Keratinocyte (primary cell): ENCODE measurements around the gene DHX58. TPM values are rescaled to one million over a fixed set of nuclear protein-coding genes. Genes with fewer than 3 reads are reported as not detected.

Source experiments
- DNase-seq: peaks from one replicate; pipeline ENCODE4 v3.0.0-alpha.2; 2011; ENCODE audit warnings: low read depth, missing footprints, low spot score
- FAIRE-seq: peaks from 2 replicates; lab custom pipeline; 2011; peaks lifted over from hg19 to GRCh38; lab: Jason Lieb, UNC
- H2AFZ ChIP-seq: 2 replicates; pipeline ENCODE4 v1.6.0; 2012; ENCODE audit warnings: low read length, control low read depth, inconsistent platforms; ENCODE audit not compliant: control insufficient read depth
- H3K27ac ChIP-seq: 2 replicates; pipeline ENCODE4 v1.5.1; 2011; ENCODE audit warnings: low read length; ENCODE audit not compliant: control insufficient read depth, insufficient read depth
- H3K27me3 ChIP-seq: 3 replicates; pipeline ENCODE4 v1.6.0; 2011; ENCODE audit warnings: low read length; ENCODE audit not compliant: control insufficient read depth, insufficient read depth; ENCODE audit errors: extremely low read depth
- H3K36me3 ChIP-seq, 2 experiments: 2 replicates in 1 of 2; 3 replicates in 1 of 2; pipeline ENCODE4 v1.5.1; 2011; ENCODE audit warnings: low read length in 2 of 2, mild to moderate bottlenecking in 1 of 2; ENCODE audit not compliant: control insufficient read depth in 2 of 2, insufficient read depth in 2 of 2; ENCODE audit errors: extremely low read depth in 1 of 2
- H3K4me1 ChIP-seq: 3 replicates; pipeline ENCODE4 v1.5.1; 2011; ENCODE audit warnings: low read length; ENCODE audit not compliant: control insufficient read depth, insufficient read depth; ENCODE audit errors: extremely low read depth
- H3K4me2 ChIP-seq: 3 replicates; pipeline ENCODE4 v1.6.0; 2011; ENCODE audit warnings: low read depth, low read length; ENCODE audit not compliant: control insufficient read depth, insufficient read depth; ENCODE audit errors: extremely low read depth
- H3K4me3 ChIP-seq, 3 experiments: fragments of 200-600 bp in 1 of 3; sonication (generic) in 1 of 3; 2 replicates in 2 of 3; 3 replicates in 1 of 3; pipeline ENCODE4 v1.5.1; 2011 to 2016; ENCODE audit warnings: low read length in 3 of 3, mild to moderate bottlenecking in 3 of 3, control low read depth in 2 of 3, inconsistent platforms in 1 of 3, low read depth in 1 of 3, mixed read lengths in 1 of 3, mixed run types in 1 of 3, moderate library complexity in 1 of 3; ENCODE audit not compliant: control insufficient read depth in 2 of 3, insufficient read depth in 2 of 3; ENCODE audit errors: extremely low read depth in 1 of 3
- H3K79me2 ChIP-seq: 2 replicates; pipeline ENCODE4 v1.6.0; 2012; ENCODE audit warnings: low read length; ENCODE audit not compliant: control insufficient read depth, insufficient read depth
- H3K9ac ChIP-seq: 3 replicates; pipeline ENCODE4 v1.6.0; 2011; ENCODE audit warnings: low read length; ENCODE audit not compliant: control insufficient read depth, insufficient read depth; ENCODE audit errors: extremely low read depth
- H3K9me1 ChIP-seq: 3 replicates; pipeline ENCODE4 v1.6.0; 2011; ENCODE audit warnings: low read length; ENCODE audit not compliant: control insufficient read depth, insufficient read depth; ENCODE audit errors: extremely low read depth
- H3K9me3 ChIP-seq: 2 replicates; pipeline ENCODE4 v1.5.1; 2012; ENCODE audit warnings: low read depth, low read length; ENCODE audit not compliant: control insufficient read depth
- H4K20me1 ChIP-seq: 3 replicates; pipeline ENCODE4 v1.6.0; 2011; ENCODE audit warnings: low read length; ENCODE audit not compliant: control insufficient read depth, insufficient read depth; ENCODE audit errors: extremely low read depth
- EZH2 ChIP-seq: IDR thresholded peaks from one replicate; pipeline ENCODE4 v1.6.1; 2012; ENCODE audit warnings: inconsistent platforms, mild to moderate bottlenecking, low read length, moderate library complexity
- dilution Hi-C: fragments of 300-500 bp; cut with MboI; formaldehyde crosslinking; loops from one replicate; pipeline ENCODE4 v1.7.0; 2020; ENCODE audit warnings: low sequenced_read_pairs; ENCODE audit not compliant: extremely low pct_ligation_motif_present
- polyA plus RNA-seq, 5 experiments: library from polyadenylated mRNA; depleted of rRNA in 3 of 5; stranded (reverse) in 3 of 5; stranded (forward) in 1 of 5; unstranded in 1 of 5; fragments of >200 nt; gene quantifications; 1 replicate in 1 of 5; 2 replicates in 3 of 5; 3 replicates in 1 of 5; pipeline versions ENCODE4 v1.2.1 to v1.2.3, GENCODE V29; 2011 to 2012; ENCODE audit warnings: missing spikeins in 2 of 5, low read depth in 1 of 5, low replicate concordance in 1 of 5
- TF ChIP-seq, protein P1 (sequence below), 3 experiments: IDR thresholded peaks in 1 of 3; conservative IDR thresholded peaks in 1 of 3; optimal IDR thresholded peaks in 1 of 3; 2 replicates in 2 of 3; 3 replicates in 1 of 3; pipeline versions ENCODE3 to v1.5.1; 2011; ENCODE audit warnings: low read length in 3 of 3, mild to moderate bottlenecking in 3 of 3, moderate library complexity in 2 of 3, control low read depth in 1 of 3, inconsistent platforms in 1 of 3; ENCODE audit not compliant: insufficient read depth in 2 of 3; ENCODE audit errors: extremely low read depth in 1 of 3

The DHX58 gene
- polyA plus RNA-seq, 1 donor (not counting 4 experiments of a cell fraction or from before 2014, with no cell fraction given) = 5.2 TPM

DNA sequence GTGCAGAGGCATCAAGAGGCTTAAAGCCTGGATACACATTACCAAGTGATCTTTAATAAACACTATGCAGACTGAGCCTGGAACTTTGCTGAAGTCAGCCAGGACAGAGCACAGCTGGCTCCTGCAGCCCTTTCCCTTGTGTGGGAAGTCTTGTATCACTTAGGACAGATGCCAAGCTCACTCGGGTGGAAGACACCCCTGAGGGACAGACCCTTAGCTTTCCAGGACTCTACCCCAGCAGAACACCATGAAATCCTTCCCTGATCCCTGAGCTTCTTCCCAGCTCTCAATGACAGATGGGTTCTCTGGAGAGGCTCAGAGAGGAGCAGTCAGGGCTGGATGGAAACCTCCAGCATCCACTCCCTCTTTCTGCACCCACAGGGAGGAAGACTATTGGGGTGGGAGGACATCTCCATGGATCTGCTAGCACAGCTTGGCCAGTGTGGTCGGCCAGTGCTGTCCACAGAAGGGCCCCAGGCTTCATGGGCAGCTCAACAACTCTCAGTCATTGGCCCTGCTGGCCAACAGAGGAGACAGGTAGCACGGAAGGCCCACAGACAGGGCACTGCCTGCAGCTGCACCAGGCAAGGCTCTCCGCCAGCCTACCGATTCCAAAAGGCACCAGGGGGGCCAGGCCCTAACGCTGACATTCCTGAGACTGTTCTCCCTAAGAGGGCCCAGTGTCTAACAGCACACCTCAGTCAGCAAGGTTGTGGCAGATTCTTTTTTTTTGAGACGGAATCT is 26.4 kb upstream of the DHX58 start:
- DNase-seq (no peak), FAIRE-seq (no peak)
- no peaks in the 10 kb centered on the region for H3K27me3 ChIP-seq
- no peak overlapping the region for H3K9ac ChIP-seq
- peaks cover 28 to 38% of the 10 kb centered on the region in 2 experiments for H3K36me3 ChIP-seq
- dilution Hi-C loops = no loop called here
- no peak overlapping the region for H3K27ac ChIP-seq
- H3K4me1 ChIP-seq = peaks cover 8% of the 10 kb centered on the region
- no peak overlapping the region for H3K4me2 ChIP-seq
- peaks cover 5% of the 10 kb centered on the region for H3K9me1 ChIP-seq
- no peak overlapping the region for H3K4me3 ChIP-seq
- peaks cover 89% of the 10 kb centered on the region for H3K79me2 ChIP-seq
- no peak for TF ChIP-seq EZH2
- TF ChIP-seq, protein P1, sequence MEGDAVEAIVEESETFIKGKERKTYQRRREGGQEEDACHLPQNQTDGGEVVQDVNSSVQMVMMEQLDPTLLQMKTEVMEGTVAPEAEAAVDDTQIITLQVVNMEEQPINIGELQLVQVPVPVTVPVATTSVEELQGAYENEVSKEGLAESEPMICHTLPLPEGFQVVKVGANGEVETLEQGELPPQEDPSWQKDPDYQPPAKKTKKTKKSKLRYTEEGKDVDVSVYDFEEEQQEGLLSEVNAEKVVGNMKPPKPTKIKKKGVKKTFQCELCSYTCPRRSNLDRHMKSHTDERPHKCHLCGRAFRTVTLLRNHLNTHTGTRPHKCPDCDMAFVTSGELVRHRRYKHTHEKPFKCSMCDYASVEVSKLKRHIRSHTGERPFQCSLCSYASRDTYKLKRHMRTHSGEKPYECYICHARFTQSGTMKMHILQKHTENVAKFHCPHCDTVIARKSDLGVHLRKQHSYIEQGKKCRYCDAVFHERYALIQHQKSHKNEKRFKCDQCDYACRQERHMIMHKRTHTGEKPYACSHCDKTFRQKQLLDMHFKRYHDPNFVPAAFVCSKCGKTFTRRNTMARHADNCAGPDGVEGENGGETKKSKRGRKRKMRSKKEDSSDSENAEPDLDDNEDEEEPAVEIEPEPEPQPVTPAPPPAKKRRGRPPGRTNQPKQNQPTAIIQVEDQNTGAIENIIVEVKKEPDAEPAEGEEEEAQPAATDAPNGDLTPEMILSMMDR (optimal IDR thresholded peaks at IDR 0.05 in 1 of 3, IDR thresholded peaks at IDR 0.05 in 1 of 3, conservative IDR thresholded peaks at IDR 0.05 in 1 of 3; ENCODE audit: extremely low read depth in 1 of 3, insufficient read depth in 2 of 3, low read length in 3 of 3) = no peak
- H3K9me3 ChIP-seq = no peaks in the 10 kb centered on the region
- peaks cover 18% of the 10 kb centered on the region for H4K20me1 ChIP-seq
- H2AFZ ChIP-seq = no peak overlapping the region

DNA sequence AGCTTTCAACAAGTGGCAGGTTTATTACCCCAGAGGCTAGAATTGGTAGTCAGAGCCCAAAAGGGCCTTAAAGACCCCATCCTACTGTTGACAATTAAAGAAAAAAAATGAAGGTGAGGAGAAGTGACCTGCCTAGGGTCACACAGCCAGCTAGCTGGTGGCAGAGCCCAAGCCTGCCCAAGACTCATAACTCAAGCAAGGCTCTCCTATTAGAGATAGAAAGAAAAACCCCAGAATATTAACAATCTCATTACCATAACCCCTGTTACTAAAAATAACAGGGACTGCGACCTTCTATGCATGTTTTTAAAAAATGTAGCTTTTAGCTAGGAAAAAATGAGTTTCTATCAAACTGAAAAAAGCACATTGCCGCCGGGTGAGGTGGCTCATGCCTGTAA is 24.1 kb upstream of the DHX58 start:
- Histone ChIP-seq H3K9me1 (peaks cover 6% of the 10 kb centered on the region), H3K9me3 (no peaks in the 10 kb centered on the region), H3K4me1 (peaks cover 21% of the 10 kb centered on the region), H3K79me2 (peaks cover 87% of the 10 kb centered on the region), H2AFZ (no peak overlapping the region), H3K27ac (no peak overlapping the region), H3K9ac (no peak overlapping the region), H4K20me1 (peaks cover 25% of the 10 kb centered on the region), H3K4me3 (no peak overlapping the region), H3K36me3 (peaks cover 19 to 31% of the 10 kb centered on the region in 2 experiments), H3K27me3 (no peaks in the 10 kb centered on the region), H3K4me2 (no peak overlapping the region)
- FAIRE-seq (no peak), DNase-seq (no peak)
- no peak for TF ChIP-seq EZH2
- TF ChIP-seq, protein P1 (optimal IDR thresholded peaks at IDR 0.05 in 1 of 3, IDR thresholded peaks at IDR 0.05 in 1 of 3, conservative IDR thresholded peaks at IDR 0.05 in 1 of 3; ENCODE audit: extremely low read depth in 1 of 3, insufficient read depth in 2 of 3, low read length in 3 of 3) = no peak
- dilution Hi-C loops = no loop called here
